Dedifferentiated amniotic fluid mesenchymal stem cell (primary cell): ENCODE results near the gene MB.
"Not testable (repeated sequence)": the region's sequence is repeated elsewhere in the genome, so short reads cannot be mapped to it uniquely, and the experiment has no call there.

ENCODE experiments used
- DNase-seq: peaks from one replicate; pipeline ENCODE4 v3.0.0-alpha.2; 2016; ENCODE audit errors: extremely low spot score

The MB gene

GRCh38 chr22:35638001-35638400, 20.9 kb upstream of the MB start:
- no peak for DNase-seq

GRCh38 chr22:35637254-35637653, 20.1 kb upstream of the MB start:
- DNase-seq = no peak

GRCh38 chr22:35634943-35635540, 17.9 kb upstream of the MB start:
- no peak for DNase-seq

- DNase-seq = no peak
These were observed 16.9 kb upstream of the MB start for GRCh38 chr22:35634015-35634414.

- no peak for DNase-seq
These were observed 16.4 kb upstream of the MB start for GRCh38 chr22:35633520-35633919.

GRCh38 chr22:35632935-35633334, 15.8 kb upstream of the MB start:
- DNase-seq = no peak

GRCh38 chr22:35631597-35631996, 14.5 kb upstream of the MB start:
- no peak for DNase-seq

- no peak for DNase-seq
These were observed 13.8 kb upstream of the MB start for GRCh38 chr22:35630891-35631290.

- peak; percentile 25 for DNase-seq
These were observed 13.3 kb upstream of the MB start for GRCh38 chr22:35630387-35630793.

- DNase-seq = peak; percentile 97
These were observed 12.5 kb upstream of the MB start for GRCh38 chr22:35629406-35630216.

GRCh38 chr22:35628732-35629131, 11.6 kb upstream of the MB start:
- DNase-seq = no peak

GRCh38 chr22:35627267-35628041, 10.3 kb upstream of the MB start:
- DNase-seq = peak; percentile 80

- no peak for DNase-seq
These were observed 8.8 kb upstream of the MB start for GRCh38 chr22:35625763-35626432.

GRCh38 chr22:35624547-35624946, 7.4 kb upstream of the MB start:
- no peak for DNase-seq

GRCh38 chr22:35623885-35624284, 6.8 kb upstream of the MB start:
- DNase-seq = not testable (repeated sequence)

- no peak for DNase-seq
These were observed 5.2 kb upstream of the MB start for GRCh38 chr22:35622191-35622913.

- DNase-seq = no peak
These were observed 4.3 kb upstream of the MB start for GRCh38 chr22:35621451-35621850.

- no peak for DNase-seq
These were observed 3.6 kb upstream of the MB start for GRCh38 chr22:35620624-35621251.

GRCh38 chr22:35619336-35620094, 2.4 kb upstream of the MB start:
- no peak for DNase-seq
